H9 (cell line): ENCODE data around the gene PRRX2. TPM values are rescaled to one million over a fixed set of nuclear protein-coding genes. Genes with fewer than 3 reads are reported as not detected.

Experiments used
- DNase-seq: peaks from one replicate; pipeline ENCODE4 v3.0.0-alpha.2; 2017
- H2AFZ ChIP-seq: one replicate; pipeline ENCODE4 v1.6.1; 2013; ENCODE audit warnings: mild to moderate bottlenecking, low read length, control low read depth, moderate library complexity
- H2AK5ac ChIP-seq: 2 replicates; pipeline ENCODE4 v1.6.1; 2013; ENCODE audit warnings: low read length, control low read depth, mixed read lengths; ENCODE audit not compliant: insufficient read length
- H2BK120ac ChIP-seq: one replicate; pipeline ENCODE4 v1.6.1; 2013; ENCODE audit warnings: low read depth, mild to moderate bottlenecking, low read length, control low read depth, inconsistent platforms; ENCODE audit not compliant: poor library complexity, severe bottlenecking
- H2BK12ac ChIP-seq: 2 replicates; pipeline ENCODE4 v1.6.1; 2013; ENCODE audit warnings: low read length, control low read depth, mixed read lengths, low read depth; ENCODE audit not compliant: insufficient read length
- H2BK15ac ChIP-seq: 2 replicates; pipeline ENCODE4 v1.6.1; 2013; ENCODE audit warnings: low read depth, low read length, control low read depth
- H2BK20ac ChIP-seq: one replicate; pipeline ENCODE4 v1.6.1; 2013; ENCODE audit warnings: low read depth, mild to moderate bottlenecking, low read length, control low read depth, inconsistent platforms; ENCODE audit not compliant: poor library complexity, severe bottlenecking
- H2BK5ac ChIP-seq: 2 replicates; pipeline ENCODE4 v1.6.1; 2013; ENCODE audit warnings: low read length, control low read depth, mixed read lengths; ENCODE audit not compliant: insufficient read length
- H3K14ac ChIP-seq: 2 replicates; pipeline ENCODE4 v1.6.1; 2013; ENCODE audit warnings: low read length, control low read depth; ENCODE audit not compliant: insufficient read depth
- H3K18ac ChIP-seq: 2 replicates; pipeline ENCODE4 v1.6.1; 2013; ENCODE audit warnings: low read depth, mild to moderate bottlenecking, mixed read lengths, low read length, control low read depth; ENCODE audit not compliant: insufficient read length
- H3K23ac ChIP-seq: 2 replicates; pipeline ENCODE4 v1.6.1; 2013; ENCODE audit warnings: low read length, control low read depth, mixed read lengths, low read depth; ENCODE audit not compliant: insufficient read length
- H3K23me2 ChIP-seq: 2 replicates; pipeline ENCODE4 v1.6.1; 2013; ENCODE audit warnings: low read depth, mild to moderate bottlenecking, mixed read lengths, low read length, control low read depth; ENCODE audit not compliant: insufficient read length, poor library complexity, severe bottlenecking
- H3K27ac ChIP-seq: 2 replicates; pipeline ENCODE4 v1.5.1; 2013; ENCODE audit warnings: low read length, control low read depth, mixed read lengths, low read depth; ENCODE audit not compliant: insufficient read length
- H3K27me3 ChIP-seq: 2 replicates; pipeline ENCODE4 v1.6.1; 2013; ENCODE audit warnings: low read length, control low read depth, inconsistent platforms; ENCODE audit not compliant: insufficient read depth
- H3K4ac ChIP-seq: 2 replicates; pipeline ENCODE4 v1.6.1; 2013; ENCODE audit warnings: low read depth, mild to moderate bottlenecking, control low read depth, inconsistent platforms, low read length, moderate library complexity
- H3K4me1 ChIP-seq: 2 replicates; pipeline ENCODE4 v1.6.1; 2013; ENCODE audit warnings: low read length, control low read depth, inconsistent platforms; ENCODE audit not compliant: insufficient read depth
- H3K4me2 ChIP-seq: 2 replicates; pipeline ENCODE4 v1.6.1; 2013; ENCODE audit warnings: low read length, control low read depth, mixed read lengths; ENCODE audit not compliant: insufficient read length, insufficient read depth
- H3K56ac ChIP-seq: 2 replicates; pipeline ENCODE4 v1.6.1; 2013; ENCODE audit warnings: low read depth, mild to moderate bottlenecking, mixed read lengths, low read length, control low read depth; ENCODE audit not compliant: insufficient read length
- H3K79me1 ChIP-seq: 2 replicates; pipeline ENCODE4 v1.6.1; 2013; ENCODE audit warnings: low read depth, mild to moderate bottlenecking, moderate library complexity, low read length, control low read depth, inconsistent platforms; ENCODE audit not compliant: insufficient read depth, poor library complexity, severe bottlenecking
- H3K79me2 ChIP-seq: 2 replicates; pipeline ENCODE4 v1.6.1; 2013; ENCODE audit warnings: low read length, control low read depth, inconsistent platforms; ENCODE audit not compliant: insufficient read depth
- H3K9ac ChIP-seq: 2 replicates; pipeline ENCODE4 v1.6.1; 2013; ENCODE audit warnings: low read length, control low read depth, mixed read lengths; ENCODE audit not compliant: insufficient read length; ENCODE audit errors: extremely low read depth
- H3K9me3 ChIP-seq: one replicate; pipeline ENCODE4 v1.6.1; 2013; ENCODE audit warnings: low read depth, low read length, inconsistent platforms; ENCODE audit not compliant: control insufficient read depth
- H3T11ph ChIP-seq: one replicate; pipeline ENCODE4 v1.6.1; 2013; ENCODE audit warnings: mild to moderate bottlenecking, low read length, control low read depth, inconsistent platforms
- H4K20me1 ChIP-seq: one replicate; pipeline ENCODE4 v1.6.1; 2013; ENCODE audit not compliant: control insufficient read depth, insufficient read length, insufficient read depth
- H4K5ac ChIP-seq: 2 replicates; pipeline ENCODE4 v1.6.1; 2013; ENCODE audit warnings: low read depth, mild to moderate bottlenecking, mixed read lengths, low read length, control low read depth; ENCODE audit not compliant: insufficient read length
- H4K8ac ChIP-seq: replicated peaks from 2 replicates; pipeline ENCODE4 v1.6.1; 2013; ENCODE audit warnings: low read length, control low read depth, mixed read lengths, low read depth; ENCODE audit not compliant: insufficient read length
- H4K91ac ChIP-seq: 2 replicates; pipeline ENCODE4 v1.6.1; 2013; ENCODE audit warnings: low read depth, mild to moderate bottlenecking, moderate library complexity, mixed read lengths, low read length, control low read depth; ENCODE audit not compliant: insufficient read length
- H3K27ac Mint-ChIP-seq, 3 experiments: 2 replicates in 2 of 3; 3 replicates in 1 of 3; pipeline ENCODE4 v1.8.0; 2020 to 2021; ENCODE audit warnings: mixed read lengths in 3 of 3, mild to moderate bottlenecking in 1 of 3, moderate library complexity in 1 of 3
- H3K27me3 Mint-ChIP-seq: 2 replicates; pipeline ENCODE4 v1.8.0; 2021; ENCODE audit warnings: low read depth, mild to moderate bottlenecking, moderate library complexity, mixed read lengths
- H3K36me3 Mint-ChIP-seq, 3 experiments: 2 replicates in 2 of 3; 3 replicates in 1 of 3; pipeline ENCODE4 v1.8.0; 2020 to 2021; ENCODE audit warnings: low read depth in 3 of 3, mixed read lengths in 3 of 3; ENCODE audit not compliant: insufficient read depth in 1 of 3
- H3K4me1 Mint-ChIP-seq, 2 experiments: 2 replicates each; pipeline ENCODE4 v1.8.0; 2020; ENCODE audit warnings: mixed read lengths in 2 of 2
- H3K4me3 Mint-ChIP-seq, 2 experiments: 2 replicates in 1 of 2; 3 replicates in 1 of 2; pipeline ENCODE4 v1.8.0; 2020 to 2021; ENCODE audit warnings: mild to moderate bottlenecking in 2 of 2, mixed read lengths in 2 of 2, moderate library complexity in 1 of 2
- H3K9me3 Mint-ChIP-seq, 2 experiments: 2 replicates in 1 of 2; 3 replicates in 1 of 2; pipeline ENCODE4 v1.8.0; 2020; ENCODE audit warnings: mild to moderate bottlenecking in 2 of 2, mixed read lengths in 2 of 2, moderate library complexity in 1 of 2
- CTCF ChIP-seq: fragments of 200-600 bp; sonication (generic); conservative IDR thresholded peaks from 3 replicates; pipeline ENCODE4 v1.8.0; 2021; ENCODE audit warnings: antibody characterized with exemption, mild to moderate bottlenecking
- WGBS: extraction: QIAGEN DNeasy Blood & Tissue Kit; methylation state at CpG from one replicate; pipeline ENCODE4 v1.1.7; 2013; ENCODE audit warnings: missing lambda C conversion rate, low lambda C conversion rate, mixed read lengths; ENCODE audit not compliant: insufficient read length; ENCODE audit errors: extremely low coverage; 5-methylcytosine and 5-hydroxymethylcytosine counted together
- total RNA-seq: library from RNA; stranded (reverse); gene quantifications from 2 replicates; pipeline ENCODE4 v1.2.1, GENCODE V29; 2021

Gene PRRX2
- total RNA-seq, 1 experiment from 2014 or later, result 3.9 TPM

GRCh38 chr9:129720865-129721545, 55.6 kb downstream of the PRRX2 start:
- Histone ChIP-seq H3K4me2 (no peak overlapping the region), H3K4ac (no peak overlapping the region), H3K23me2 (no peaks in the 10 kb centered on the region), H2AK5ac (no peak overlapping the region), H3K14ac (no peak overlapping the region), H3K27ac (no peak overlapping the region), H4K20me1 (peaks cover 4% of the 10 kb centered on the region), H2BK12ac (no peak overlapping the region), H3K27me3 (no peaks in the 10 kb centered on the region), H4K91ac (no peak overlapping the region), H2AFZ (no peak overlapping the region), H3K79me1 (no peaks in the 10 kb centered on the region), H3K79me2 (no peaks in the 10 kb centered on the region), H2BK20ac (no peak overlapping the region), H3K18ac (no peak overlapping the region), H4K8ac (no peak overlapping the region), H2BK120ac (no peak overlapping the region), H3T11ph (no peak overlapping the region), H3K4me1 (no peaks in the 10 kb centered on the region), H3K56ac (no peak overlapping the region), H3K23ac (no peak overlapping the region), H2BK15ac (no peak overlapping the region), H3K9me3 (no peaks in the 10 kb centered on the region), H2BK5ac (no peak overlapping the region), H3K9ac (no peak overlapping the region), H4K5ac (no peak overlapping the region)
- H3K4me3 Mint-ChIP-seq, result no peak overlapping the region
- no CpG with 5 or more reads among the region's 25 CpGs for WGBS
- peaks cover 4 to 9% of the 10 kb centered on the region in 2 experiments; a peak in 3 of 4 replicates for H3K4me1 Mint-ChIP-seq
- DNase-seq, result peak; percentile 36
- H3K36me3 Mint-ChIP-seq, result no peaks in the 10 kb centered on the region
- H3K27me3 Mint-ChIP-seq, result peaks cover 2% of the 10 kb centered on the region
- no peaks in the 10 kb centered on the region for H3K9me3 Mint-ChIP-seq
- H3K27ac Mint-ChIP-seq, result peak overlapping the region in 1 of 3 experiments; percentile 73; a peak in 1 of 7 replicates
- TF ChIP-seq CTCF, result 0 out of 3 replicates have a peak, but pooled peaks have one; percentile 1
